Measurements from ENCODE around the gene ERFL. TPM values are rescaled to one million over a fixed set of nuclear protein-coding genes. Genes with fewer than 3 reads are reported as not detected.

The ERFL gene
- total RNA-seq, 6 experiments from 2014 or later = 0.09 to 0.17 (median 0.12) TPM; not detected in 2

DNA sequence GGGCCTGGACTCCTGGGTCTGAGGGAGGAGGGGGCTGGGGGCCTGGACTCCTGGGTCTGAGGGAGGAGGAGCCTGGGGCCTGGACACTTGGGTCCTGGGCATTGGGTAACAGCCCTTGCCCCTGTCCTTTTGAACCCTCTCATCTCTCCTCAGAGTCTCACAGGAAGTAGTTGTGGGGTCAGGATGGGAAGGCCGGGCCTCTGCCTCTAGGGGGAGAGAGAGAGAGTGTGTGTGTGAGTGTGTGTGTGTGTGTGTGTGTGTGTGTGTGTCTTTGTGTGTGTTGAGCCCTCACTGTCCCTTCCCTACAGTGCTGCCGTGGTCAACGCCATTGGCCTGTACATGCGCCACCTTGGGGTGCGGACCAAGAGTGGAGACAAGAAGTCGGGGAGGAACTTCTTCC lies 34.4 kb downstream of the ERFL start:
- no peak overlapping the region for H3K4me3 Mint-ChIP-seq
- no peaks in the 10 kb centered on the region; the same call in 1 of the 2 replicates for H3K27me3 Mint-ChIP-seq (ENCODE audit: insufficient read depth)
- no peak for DNase-seq
- TF ChIP-seq, protein P1, sequence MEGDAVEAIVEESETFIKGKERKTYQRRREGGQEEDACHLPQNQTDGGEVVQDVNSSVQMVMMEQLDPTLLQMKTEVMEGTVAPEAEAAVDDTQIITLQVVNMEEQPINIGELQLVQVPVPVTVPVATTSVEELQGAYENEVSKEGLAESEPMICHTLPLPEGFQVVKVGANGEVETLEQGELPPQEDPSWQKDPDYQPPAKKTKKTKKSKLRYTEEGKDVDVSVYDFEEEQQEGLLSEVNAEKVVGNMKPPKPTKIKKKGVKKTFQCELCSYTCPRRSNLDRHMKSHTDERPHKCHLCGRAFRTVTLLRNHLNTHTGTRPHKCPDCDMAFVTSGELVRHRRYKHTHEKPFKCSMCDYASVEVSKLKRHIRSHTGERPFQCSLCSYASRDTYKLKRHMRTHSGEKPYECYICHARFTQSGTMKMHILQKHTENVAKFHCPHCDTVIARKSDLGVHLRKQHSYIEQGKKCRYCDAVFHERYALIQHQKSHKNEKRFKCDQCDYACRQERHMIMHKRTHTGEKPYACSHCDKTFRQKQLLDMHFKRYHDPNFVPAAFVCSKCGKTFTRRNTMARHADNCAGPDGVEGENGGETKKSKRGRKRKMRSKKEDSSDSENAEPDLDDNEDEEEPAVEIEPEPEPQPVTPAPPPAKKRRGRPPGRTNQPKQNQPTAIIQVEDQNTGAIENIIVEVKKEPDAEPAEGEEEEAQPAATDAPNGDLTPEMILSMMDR (IDR thresholded peaks at IDR 0.05) = no peak
- H3K36me3 Mint-ChIP-seq (ENCODE audit: low read depth) = peaks cover 8% of the 10 kb centered on the region; the same call in 1 of the 2 replicates
- no peak overlapping the region; the same call in 1 of the 2 replicates for H3K27ac Mint-ChIP-seq
- no peaks in the 10 kb centered on the region for H3K4me1 Mint-ChIP-seq (ENCODE audit: low read depth)
- no peaks in the 10 kb centered on the region for H3K9me3 Mint-ChIP-seq

DNA sequence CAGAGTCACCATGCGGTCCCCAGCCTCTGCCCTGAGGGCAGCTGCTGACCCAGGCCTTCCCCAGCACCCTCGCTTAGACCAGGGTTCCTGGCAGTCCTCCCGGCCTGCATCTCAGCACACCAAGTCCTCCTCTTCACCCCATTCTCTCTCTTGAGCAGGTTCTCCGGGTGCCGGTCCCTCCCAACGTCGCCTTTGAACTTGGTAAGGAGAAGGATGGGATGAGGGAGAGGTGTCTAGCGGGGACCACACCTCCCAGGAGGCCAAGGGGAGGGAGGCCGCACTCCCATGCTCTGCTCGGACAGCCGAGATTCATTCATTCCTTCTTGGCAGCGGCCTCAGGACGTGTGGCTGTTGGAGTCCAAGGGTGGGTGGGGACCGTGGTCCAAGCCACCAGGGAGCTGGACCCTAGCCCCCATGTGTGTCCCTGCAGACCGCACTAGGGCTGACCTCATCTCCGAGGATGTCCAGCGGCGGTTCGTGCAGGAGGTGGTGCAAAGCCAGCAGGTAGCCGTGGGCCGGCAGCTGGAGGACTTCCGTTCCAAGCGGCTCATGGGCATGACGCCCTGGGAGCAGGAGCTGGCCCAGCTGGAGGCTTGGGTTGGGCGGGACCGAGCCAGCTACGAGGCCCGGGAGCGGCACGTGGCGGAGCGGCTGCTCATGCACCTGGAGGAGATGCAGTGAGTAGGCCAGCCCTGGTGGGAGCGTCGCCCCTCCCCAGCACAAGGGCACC lies 35.9 kb downstream of the ERFL start:
- Mint-ChIP-seq H3K4me3 (no peak overlapping the region), H3K36me3 (ENCODE audit: low read depth) (peaks cover 5% of the 10 kb centered on the region; the same call in 1 of the 2 replicates), H3K9me3 (no peaks in the 10 kb centered on the region), H3K4me1 (ENCODE audit: low read depth) (peaks cover 10% of the 10 kb centered on the region), H3K27me3 (ENCODE audit: insufficient read depth) (no peaks in the 10 kb centered on the region; the same call in 1 of the 2 replicates), H3K27ac (no peak overlapping the region)
- DNase-seq = no peak
- TF ChIP-seq, protein P1 (IDR thresholded peaks at IDR 0.05) = no peak

DNA sequence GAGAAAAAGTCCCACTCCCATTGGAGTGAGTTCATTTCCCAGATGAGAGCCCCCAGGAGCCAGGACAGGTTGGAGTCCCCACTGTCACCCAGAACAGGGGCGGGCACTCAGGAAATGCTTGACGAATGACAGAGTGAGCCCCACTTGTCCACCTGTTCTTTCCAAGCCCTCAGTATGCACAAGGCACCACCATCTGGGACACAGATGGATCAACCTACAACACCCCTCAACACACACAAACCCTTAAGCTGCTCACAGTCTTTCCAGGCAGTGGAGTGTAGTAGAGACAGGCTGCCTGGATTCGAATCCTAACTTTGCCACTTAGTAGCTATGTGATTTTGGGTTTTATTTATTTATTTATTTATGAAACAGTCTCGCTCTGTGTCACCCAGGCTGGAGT lies 37.3 kb downstream of the ERFL start:
- Mint-ChIP-seq H3K27me3 (ENCODE audit: insufficient read depth) (no peaks in the 10 kb centered on the region; the same call in 1 of the 2 replicates), H3K9me3 (no peaks in the 10 kb centered on the region), H3K27ac (no peak overlapping the region), H3K36me3 (ENCODE audit: low read depth) (peaks cover 5% of the 10 kb centered on the region; the same call in 1 of the 2 replicates), H3K4me1 (ENCODE audit: low read depth) (peaks cover 24% of the 10 kb centered on the region), H3K4me3 (no peak overlapping the region)
- TF ChIP-seq, protein P1 (IDR thresholded peaks at IDR 0.05) = no peak
- DNase-seq = no peak

DNA sequence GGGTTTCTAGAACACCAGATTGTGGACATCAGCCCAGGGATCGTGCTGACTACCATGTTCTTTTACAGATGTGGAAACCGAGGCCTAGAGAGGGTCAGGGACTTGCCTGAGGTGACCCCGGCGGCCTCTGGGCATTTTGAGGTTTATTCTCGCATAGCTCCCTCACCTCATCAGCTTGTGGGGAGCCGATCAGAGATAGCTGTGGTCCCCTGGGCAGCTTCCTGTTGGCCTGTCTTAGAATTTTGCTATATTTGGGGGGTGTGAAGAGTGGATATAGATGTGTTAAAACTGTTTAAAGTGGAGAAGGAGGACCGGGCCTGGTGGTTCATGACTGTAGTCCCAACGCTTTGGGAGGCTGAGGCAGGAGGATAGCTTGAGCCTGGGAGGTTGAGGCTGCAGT lies 38.4 kb downstream of the ERFL start:
- DNase-seq = no peak
- H3K9me3 Mint-ChIP-seq = no peaks in the 10 kb centered on the region
- no peaks in the 10 kb centered on the region; the same call in 1 of the 2 replicates for H3K36me3 Mint-ChIP-seq (ENCODE audit: low read depth)
- TF ChIP-seq, protein P1 (IDR thresholded peaks at IDR 0.05) = no peak
- H3K27ac Mint-ChIP-seq = no peak overlapping the region
- peaks cover 29% of the 10 kb centered on the region for H3K4me1 Mint-ChIP-seq (ENCODE audit: low read depth)
- H3K4me3 Mint-ChIP-seq = no peak overlapping the region
- no peaks in the 10 kb centered on the region; the same call in 1 of the 2 replicates for H3K27me3 Mint-ChIP-seq (ENCODE audit: insufficient read depth)

DNA sequence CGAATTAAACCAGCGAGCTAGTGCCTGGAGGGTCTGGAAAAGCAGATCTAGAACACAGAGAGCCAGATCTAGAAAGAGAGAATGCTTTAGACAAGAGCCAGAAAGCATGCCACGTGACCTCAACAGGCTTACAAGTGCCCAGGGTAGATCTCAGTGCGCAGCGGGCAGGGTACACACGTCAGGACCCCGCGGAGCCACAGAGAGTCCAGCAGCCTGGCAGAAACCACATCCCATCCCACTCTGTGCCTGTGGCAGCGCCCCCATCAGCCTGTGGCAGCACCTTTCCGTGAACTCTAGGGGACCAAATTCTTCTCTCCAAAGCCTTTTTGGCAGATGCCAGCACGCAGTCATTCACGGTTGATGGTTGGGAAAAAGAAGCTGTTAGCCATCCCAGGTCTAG lies 39.3 kb downstream of the ERFL start:
- peaks cover 33% of the 10 kb centered on the region for H3K4me1 Mint-ChIP-seq (ENCODE audit: low read depth)
- H3K9me3 Mint-ChIP-seq = no peaks in the 10 kb centered on the region

More for the DNA sequence above, 39.3 kb downstream of the ERFL start:
- no peak overlapping the region for H3K27ac Mint-ChIP-seq
- no peak overlapping the region for H3K4me3 Mint-ChIP-seq
- no peak for DNase-seq
- TF ChIP-seq, protein P1 (IDR thresholded peaks at IDR 0.05) = peak; percentile 26
- H3K27me3 Mint-ChIP-seq (ENCODE audit: insufficient read depth) = no peaks in the 10 kb centered on the region; the same call in 1 of the 2 replicates
- no peaks in the 10 kb centered on the region; the same call in 1 of the 2 replicates for H3K36me3 Mint-ChIP-seq (ENCODE audit: low read depth)

Data from HFFc6 (cell line).